ENCODE measurements around the gene CMSS1. TPM values are rescaled to one million over a fixed set of nuclear protein-coding genes. Genes with fewer than 3 reads are reported as not detected.
A peak's percentile ranks its signal among the peaks of the same experiment; 100 is the strongest.

The CMSS1 gene
- total RNA-seq (2021) (98.6 and 103 TPM in 2 replicates), Bru-seq, nascent RNA (percentile 83 among the genes with signal in this experiment), BruChase-seq, experiment 1, labeled RNA remaining after a 2-hour chase (percentile 78 among the genes with signal in this experiment), BruChase-seq, experiment 2, labeled RNA remaining after a 6-hour chase (percentile 72 among the genes with signal in this experiment)
- long read RNA-seq, partial matches to known transcripts = 5 of 26 reads
- long read RNA-seq, other reads (novel, unspliced or antisense) = 20 of 26 reads

- intact Hi-C loops (cut with micrococcal nuclease; ENCODE audit: unreplicated experiment) = no loop called here
- H3K4me1 ChIP-seq (ENCODE audit: insufficient read depth, low read length, poor library complexity, severe bottlenecking) = peaks cover 11% of the 10 kb centered on the region
Measured at GRCh38 chr3:99817437-99818240, at the start of gene CMSS1. Gene CMSS1 (plus strand): TSS chr3:99817862.

GRCh38 chr3:99768126-99768525, 49.5 kb upstream of the CMSS1 start:
- intact Hi-C loops (cut with micrococcal nuclease; ENCODE audit: unreplicated experiment) = no loop called here
- H3K27ac ChIP-seq (ENCODE audit: low read depth, low read length, poor library complexity, severe bottlenecking) = no peak overlapping the region
- TF ChIP-seq CTCF (conservative IDR thresholded peaks at IDR 0.05; ENCODE audit: low read depth, low read length) = no peak
- TF ChIP-seq EZH2 (IDR thresholded peaks at IDR 0.05; ENCODE audit: borderline replicate concordance, low read depth, low read length, poor library complexity, severe bottlenecking) = no peak
- H3K4me1 ChIP-seq (ENCODE audit: insufficient read depth, low read length, poor library complexity, severe bottlenecking) = no peaks in the 10 kb centered on the region
- H3K36me3 ChIP-seq (ENCODE audit: insufficient read depth, low read length, poor library complexity, severe bottlenecking) = no peaks in the 10 kb centered on the region
- no peaks in the 10 kb centered on the region for H3K9me3 ChIP-seq (ENCODE audit: low read depth, low read length, poor library complexity, severe bottlenecking)
- POLR2A ChIA-PET (ENCODE audit: low non-redundant PET) = no interaction called here
- CTCF ChIA-PET = no interaction called here
- BruUV-seq (replicated peaks) = no TSS peak
- DNase-seq (ENCODE audit: low spot score) = no peak
- no peak overlapping the region for H3K4me3 ChIP-seq (ENCODE audit: low read depth, low read length, poor library complexity, severe bottlenecking)
- H3K27me3 ChIP-seq (replicated peaks; ENCODE audit: insufficient read depth, low read depth, low read length, poor library complexity) = no peaks in the 10 kb centered on the region

More at GRCh38 chr3:99817437-99818240, at the start of gene CMSS1:
- Histone ChIP-seq H3K36me3 (ENCODE audit: insufficient read depth, low read length, poor library complexity, severe bottlenecking) (no peaks in the 10 kb centered on the region), H3K4me3 (ENCODE audit: low read depth, low read length, poor library complexity, severe bottlenecking) (peak within 1 kb of the TSS; percentile 67), H3K9me3 (ENCODE audit: low read depth, low read length, poor library complexity, severe bottlenecking) (no peaks in the 10 kb centered on the region), H3K27ac (ENCODE audit: low read depth, low read length, poor library complexity, severe bottlenecking) (peak within 1 kb of the TSS; percentile 97), H3K27me3 (replicated peaks; ENCODE audit: insufficient read depth, low read depth, low read length, poor library complexity) (no peaks in the 10 kb centered on the region)
- POLR2A ChIA-PET (ENCODE audit: low non-redundant PET) = no interaction called here
- CTCF ChIA-PET = interaction anchor here (0.6 to 1.4 kb wide), 2 partner anchors 8 to 11 kb away, joined by 3 to 5 read pairs; no protein-coding TSS in a partner anchor
- TSS peak; percentile 60 for BruUV-seq (replicated peaks)
- peak; percentile 94 for DNase-seq (ENCODE audit: low spot score)
- TF ChIP-seq EZH2 (IDR thresholded peaks at IDR 0.05; ENCODE audit: borderline replicate concordance, low read depth, low read length, poor library complexity, severe bottlenecking) (no peak), CTCF (conservative IDR thresholded peaks at IDR 0.05; ENCODE audit: low read depth, low read length) (no peak)

GRCh38 chr3:99768808-99769501, 48.7 kb upstream of the CMSS1 start:
- TF ChIP-seq CTCF (conservative IDR thresholded peaks at IDR 0.05; ENCODE audit: low read depth, low read length) = no peak
- no peak for TF ChIP-seq EZH2 (IDR thresholded peaks at IDR 0.05; ENCODE audit: borderline replicate concordance, low read depth, low read length, poor library complexity, severe bottlenecking)
- H3K4me3 ChIP-seq (ENCODE audit: low read depth, low read length, poor library complexity, severe bottlenecking) = no peak overlapping the region
- H3K36me3 ChIP-seq (ENCODE audit: insufficient read depth, low read length, poor library complexity, severe bottlenecking) = no peaks in the 10 kb centered on the region
- no peak overlapping the region for H3K27ac ChIP-seq (ENCODE audit: low read depth, low read length, poor library complexity, severe bottlenecking)
- H3K9me3 ChIP-seq (ENCODE audit: low read depth, low read length, poor library complexity, severe bottlenecking) = no peaks in the 10 kb centered on the region
- no peaks in the 10 kb centered on the region for H3K4me1 ChIP-seq (ENCODE audit: insufficient read depth, low read length, poor library complexity, severe bottlenecking)
- no peak for DNase-seq (ENCODE audit: low spot score)
- ChIA-PET POLR2A (ENCODE audit: low non-redundant PET) (interaction anchor here (0.7 kb wide), 1 partner anchor 24 kb away, joined by 3 read pairs; no protein-coding TSS in a partner anchor), CTCF (no interaction called here)
- BruUV-seq (replicated peaks) = no TSS peak
- no peaks in the 10 kb centered on the region for H3K27me3 ChIP-seq (replicated peaks; ENCODE audit: insufficient read depth, low read depth, low read length, poor library complexity)
- intact Hi-C loops (cut with micrococcal nuclease; ENCODE audit: unreplicated experiment) = no loop called here

All from A673 (cell line).